H9 (cell line): Measurements from ENCODE around the gene PKD2L2. TPM values are rescaled to one million over a fixed set of nuclear protein-coding genes. Genes with fewer than 3 reads are reported as not detected.

ENCODE experiments used
- DNase-seq: peaks from one replicate; pipeline ENCODE4 v3.0.0-alpha.2; 2017
- H2AFZ ChIP-seq: one replicate; pipeline ENCODE4 v1.6.1; 2013; ENCODE audit warnings: mild to moderate bottlenecking, low read length, control low read depth, moderate library complexity
- H2AK5ac ChIP-seq: 2 replicates; pipeline ENCODE4 v1.6.1; 2013; ENCODE audit warnings: low read length, control low read depth, mixed read lengths; ENCODE audit not compliant: insufficient read length
- H2BK120ac ChIP-seq: one replicate; pipeline ENCODE4 v1.6.1; 2013; ENCODE audit warnings: low read depth, mild to moderate bottlenecking, low read length, control low read depth, inconsistent platforms; ENCODE audit not compliant: poor library complexity, severe bottlenecking
- H2BK12ac ChIP-seq: 2 replicates; pipeline ENCODE4 v1.6.1; 2013; ENCODE audit warnings: low read length, control low read depth, mixed read lengths, low read depth; ENCODE audit not compliant: insufficient read length
- H2BK15ac ChIP-seq: 2 replicates; pipeline ENCODE4 v1.6.1; 2013; ENCODE audit warnings: low read depth, low read length, control low read depth
- H2BK20ac ChIP-seq: one replicate; pipeline ENCODE4 v1.6.1; 2013; ENCODE audit warnings: low read depth, mild to moderate bottlenecking, low read length, control low read depth, inconsistent platforms; ENCODE audit not compliant: poor library complexity, severe bottlenecking
- H2BK5ac ChIP-seq: 2 replicates; pipeline ENCODE4 v1.6.1; 2013; ENCODE audit warnings: low read length, control low read depth, mixed read lengths; ENCODE audit not compliant: insufficient read length
- H3K14ac ChIP-seq: 2 replicates; pipeline ENCODE4 v1.6.1; 2013; ENCODE audit warnings: low read length, control low read depth; ENCODE audit not compliant: insufficient read depth
- H3K18ac ChIP-seq: 2 replicates; pipeline ENCODE4 v1.6.1; 2013; ENCODE audit warnings: low read depth, mild to moderate bottlenecking, mixed read lengths, low read length, control low read depth; ENCODE audit not compliant: insufficient read length
- H3K23ac ChIP-seq: 2 replicates; pipeline ENCODE4 v1.6.1; 2013; ENCODE audit warnings: low read length, control low read depth, mixed read lengths, low read depth; ENCODE audit not compliant: insufficient read length
- H3K23me2 ChIP-seq: 2 replicates; pipeline ENCODE4 v1.6.1; 2013; ENCODE audit warnings: low read depth, mild to moderate bottlenecking, mixed read lengths, low read length, control low read depth; ENCODE audit not compliant: insufficient read length, poor library complexity, severe bottlenecking
- H3K27ac ChIP-seq: 2 replicates; pipeline ENCODE4 v1.5.1; 2013; ENCODE audit warnings: low read length, control low read depth, mixed read lengths, low read depth; ENCODE audit not compliant: insufficient read length
- H3K27me3 ChIP-seq: 2 replicates; pipeline ENCODE4 v1.6.1; 2013; ENCODE audit warnings: low read length, control low read depth, inconsistent platforms; ENCODE audit not compliant: insufficient read depth
- H3K4ac ChIP-seq: 2 replicates; pipeline ENCODE4 v1.6.1; 2013; ENCODE audit warnings: low read depth, mild to moderate bottlenecking, control low read depth, inconsistent platforms, low read length, moderate library complexity
- H3K4me1 ChIP-seq: 2 replicates; pipeline ENCODE4 v1.6.1; 2013; ENCODE audit warnings: low read length, control low read depth, inconsistent platforms; ENCODE audit not compliant: insufficient read depth
- H3K4me2 ChIP-seq: 2 replicates; pipeline ENCODE4 v1.6.1; 2013; ENCODE audit warnings: low read length, control low read depth, mixed read lengths; ENCODE audit not compliant: insufficient read length, insufficient read depth
- H3K56ac ChIP-seq: 2 replicates; pipeline ENCODE4 v1.6.1; 2013; ENCODE audit warnings: low read depth, mild to moderate bottlenecking, mixed read lengths, low read length, control low read depth; ENCODE audit not compliant: insufficient read length
- H3K79me1 ChIP-seq: 2 replicates; pipeline ENCODE4 v1.6.1; 2013; ENCODE audit warnings: low read depth, mild to moderate bottlenecking, moderate library complexity, low read length, control low read depth, inconsistent platforms; ENCODE audit not compliant: insufficient read depth, poor library complexity, severe bottlenecking
- H3K79me2 ChIP-seq: 2 replicates; pipeline ENCODE4 v1.6.1; 2013; ENCODE audit warnings: low read length, control low read depth, inconsistent platforms; ENCODE audit not compliant: insufficient read depth
- H3K9ac ChIP-seq: 2 replicates; pipeline ENCODE4 v1.6.1; 2013; ENCODE audit warnings: low read length, control low read depth, mixed read lengths; ENCODE audit not compliant: insufficient read length; ENCODE audit errors: extremely low read depth
- H3K9me3 ChIP-seq: one replicate; pipeline ENCODE4 v1.6.1; 2013; ENCODE audit warnings: low read depth, low read length, inconsistent platforms; ENCODE audit not compliant: control insufficient read depth
- H3T11ph ChIP-seq: one replicate; pipeline ENCODE4 v1.6.1; 2013; ENCODE audit warnings: mild to moderate bottlenecking, low read length, control low read depth, inconsistent platforms
- H4K20me1 ChIP-seq: one replicate; pipeline ENCODE4 v1.6.1; 2013; ENCODE audit not compliant: control insufficient read depth, insufficient read length, insufficient read depth
- H4K5ac ChIP-seq: 2 replicates; pipeline ENCODE4 v1.6.1; 2013; ENCODE audit warnings: low read depth, mild to moderate bottlenecking, mixed read lengths, low read length, control low read depth; ENCODE audit not compliant: insufficient read length
- H4K8ac ChIP-seq: replicated peaks from 2 replicates; pipeline ENCODE4 v1.6.1; 2013; ENCODE audit warnings: low read length, control low read depth, mixed read lengths, low read depth; ENCODE audit not compliant: insufficient read length
- H4K91ac ChIP-seq: 2 replicates; pipeline ENCODE4 v1.6.1; 2013; ENCODE audit warnings: low read depth, mild to moderate bottlenecking, moderate library complexity, mixed read lengths, low read length, control low read depth; ENCODE audit not compliant: insufficient read length
- H3K27ac Mint-ChIP-seq, 3 experiments: 2 replicates in 2 of 3; 3 replicates in 1 of 3; pipeline ENCODE4 v1.8.0; 2020 to 2021; ENCODE audit warnings: mixed read lengths in 3 of 3, mild to moderate bottlenecking in 1 of 3, moderate library complexity in 1 of 3
- H3K27me3 Mint-ChIP-seq: 2 replicates; pipeline ENCODE4 v1.8.0; 2021; ENCODE audit warnings: low read depth, mild to moderate bottlenecking, moderate library complexity, mixed read lengths
- H3K36me3 Mint-ChIP-seq, 3 experiments: 2 replicates in 2 of 3; 3 replicates in 1 of 3; pipeline ENCODE4 v1.8.0; 2020 to 2021; ENCODE audit warnings: low read depth in 3 of 3, mixed read lengths in 3 of 3; ENCODE audit not compliant: insufficient read depth in 1 of 3
- H3K4me1 Mint-ChIP-seq, 2 experiments: 2 replicates each; pipeline ENCODE4 v1.8.0; 2020; ENCODE audit warnings: mixed read lengths in 2 of 2
- H3K4me3 Mint-ChIP-seq, 2 experiments: 2 replicates in 1 of 2; 3 replicates in 1 of 2; pipeline ENCODE4 v1.8.0; 2020 to 2021; ENCODE audit warnings: mild to moderate bottlenecking in 2 of 2, mixed read lengths in 2 of 2, moderate library complexity in 1 of 2
- H3K9me3 Mint-ChIP-seq, 2 experiments: 2 replicates in 1 of 2; 3 replicates in 1 of 2; pipeline ENCODE4 v1.8.0; 2020; ENCODE audit warnings: mild to moderate bottlenecking in 2 of 2, mixed read lengths in 2 of 2, moderate library complexity in 1 of 2
- total RNA-seq: library from RNA; stranded (reverse); gene quantifications from 2 replicates; pipeline ENCODE4 v1.2.1, GENCODE V29; 2021
- TF ChIP-seq, protein P1 (sequence below): fragments of 200-600 bp; sonication (generic); conservative IDR thresholded peaks from 3 replicates; pipeline ENCODE4 v1.8.0; 2021; ENCODE audit warnings: antibody characterized with exemption, mild to moderate bottlenecking

Gene PKD2L2
- total RNA-seq, 1 experiment from 2014 or later = not detected

DNA sequence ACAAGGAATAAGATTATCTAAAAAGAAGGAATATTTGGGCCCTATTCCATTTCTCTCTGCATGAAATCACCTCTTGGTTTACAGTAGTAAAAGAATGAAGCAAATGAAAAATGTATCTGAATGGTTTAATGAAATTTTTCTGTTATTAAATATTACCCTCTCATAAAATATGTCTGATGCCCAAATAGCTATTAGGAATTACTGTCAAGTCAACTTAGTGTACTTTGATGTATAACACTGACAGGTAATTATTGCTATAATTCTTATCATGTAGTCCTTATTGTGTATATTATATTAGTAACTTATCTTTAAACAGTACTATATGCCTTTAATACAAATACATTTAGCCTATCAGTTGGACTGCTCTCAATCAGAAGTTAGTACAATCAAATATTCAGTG, 13.2 kb upstream of the PKD2L2 start:
- Histone ChIP-seq H2BK5ac (no peak overlapping the region), H2AK5ac (no peak overlapping the region), H3K27me3 (no peaks in the 10 kb centered on the region), H3K9ac (no peak overlapping the region), H2AFZ (no peak overlapping the region), H3K9me3 (no peaks in the 10 kb centered on the region), H4K20me1 (no peaks in the 10 kb centered on the region), H3K27ac (no peak overlapping the region), H4K5ac (no peak overlapping the region), H3K56ac (no peak overlapping the region), H3K23me2 (no peaks in the 10 kb centered on the region), H2BK15ac (no peak overlapping the region), H4K8ac (no peak overlapping the region), H2BK12ac (no peak overlapping the region), H3T11ph (no peak overlapping the region), H3K79me1 (no peaks in the 10 kb centered on the region), H3K14ac (no peak overlapping the region), H3K23ac (no peak overlapping the region), H3K18ac (no peak overlapping the region), H4K91ac (no peak overlapping the region), H2BK120ac (no peak overlapping the region), H3K4ac (no peak overlapping the region), H3K79me2 (no peaks in the 10 kb centered on the region), H3K4me2 (no peak overlapping the region), H3K4me1 (no peaks in the 10 kb centered on the region), H2BK20ac (no peak overlapping the region)
- DNase-seq = no peak
- H3K4me3 Mint-ChIP-seq = no peak overlapping the region
- H3K4me1 Mint-ChIP-seq = no peaks in the 10 kb centered on the region
- H3K9me3 Mint-ChIP-seq = no peaks in the 10 kb centered on the region
- H3K27ac Mint-ChIP-seq = no peak overlapping the region
- TF ChIP-seq, protein P1, sequence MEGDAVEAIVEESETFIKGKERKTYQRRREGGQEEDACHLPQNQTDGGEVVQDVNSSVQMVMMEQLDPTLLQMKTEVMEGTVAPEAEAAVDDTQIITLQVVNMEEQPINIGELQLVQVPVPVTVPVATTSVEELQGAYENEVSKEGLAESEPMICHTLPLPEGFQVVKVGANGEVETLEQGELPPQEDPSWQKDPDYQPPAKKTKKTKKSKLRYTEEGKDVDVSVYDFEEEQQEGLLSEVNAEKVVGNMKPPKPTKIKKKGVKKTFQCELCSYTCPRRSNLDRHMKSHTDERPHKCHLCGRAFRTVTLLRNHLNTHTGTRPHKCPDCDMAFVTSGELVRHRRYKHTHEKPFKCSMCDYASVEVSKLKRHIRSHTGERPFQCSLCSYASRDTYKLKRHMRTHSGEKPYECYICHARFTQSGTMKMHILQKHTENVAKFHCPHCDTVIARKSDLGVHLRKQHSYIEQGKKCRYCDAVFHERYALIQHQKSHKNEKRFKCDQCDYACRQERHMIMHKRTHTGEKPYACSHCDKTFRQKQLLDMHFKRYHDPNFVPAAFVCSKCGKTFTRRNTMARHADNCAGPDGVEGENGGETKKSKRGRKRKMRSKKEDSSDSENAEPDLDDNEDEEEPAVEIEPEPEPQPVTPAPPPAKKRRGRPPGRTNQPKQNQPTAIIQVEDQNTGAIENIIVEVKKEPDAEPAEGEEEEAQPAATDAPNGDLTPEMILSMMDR = no peak
- H3K36me3 Mint-ChIP-seq = no peaks in the 10 kb centered on the region
- H3K27me3 Mint-ChIP-seq = no peaks in the 10 kb centered on the region
